Measurements from ENCODE around the gene PPIF.

Gene PPIF

DNA sequence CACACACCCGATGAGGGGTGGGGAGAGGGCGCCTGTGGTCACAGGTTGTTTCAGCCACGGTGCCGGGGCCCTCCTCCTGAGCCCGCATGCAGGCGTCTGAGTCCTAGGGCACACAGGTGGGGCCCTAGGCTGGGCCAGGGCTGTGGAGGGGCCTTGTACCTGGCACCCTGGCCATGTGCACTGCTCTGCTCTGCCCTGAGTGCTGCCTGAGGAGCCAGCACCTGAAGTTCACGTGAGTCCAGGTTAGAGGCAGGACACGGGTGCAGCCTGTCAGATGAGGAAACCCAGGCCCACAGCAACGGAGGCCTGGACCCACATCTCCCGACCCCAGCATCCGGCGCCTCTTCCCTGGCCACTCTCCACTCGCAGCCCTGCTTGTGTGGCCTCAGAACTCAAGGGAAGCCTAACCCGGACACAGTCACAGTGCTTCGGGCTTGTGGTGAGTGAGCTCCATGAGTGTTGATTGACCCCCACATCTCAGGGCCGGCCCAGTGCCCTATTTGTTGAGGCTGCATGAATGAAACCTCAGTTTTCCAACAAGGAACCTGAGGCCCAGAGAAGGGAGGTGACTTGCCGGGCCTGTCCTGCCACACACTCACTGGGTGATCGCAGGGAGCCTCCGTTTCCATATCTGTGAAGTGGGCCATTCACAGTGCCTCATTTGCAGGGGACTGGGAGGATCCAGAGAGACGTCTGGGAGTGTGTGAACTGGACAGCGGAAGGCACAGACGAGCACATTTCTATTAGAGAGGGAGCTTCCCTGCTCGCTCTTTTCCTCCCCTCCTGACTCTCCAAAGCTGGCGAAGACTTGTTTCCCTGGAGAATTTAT, 39.6 kb downstream of the PPIF start:
- Histone ChIP-seq H3K4me1 (ENCODE audit: control insufficient read depth, low read length) (peaks cover 6% of the 10 kb centered on the region), H3F3A (ENCODE audit: control insufficient read depth, insufficient read depth) (no peaks in the 10 kb centered on the region), H3K4me2 (ENCODE audit: low read length) (no peak overlapping the region), H3K79me2 (ENCODE audit: control insufficient read depth, low read length) (no peaks in the 10 kb centered on the region), H3K9me3 (ENCODE audit: control insufficient read depth, insufficient read depth, low read length) (no peaks in the 10 kb centered on the region), H3K4me3 (ENCODE audit: low read length) (no peak overlapping the region), H3K9me2 (replicated peaks; ENCODE audit: control insufficient read depth, low read length) (no peaks in the 10 kb centered on the region), H4K20me1 (ENCODE audit: control insufficient read depth, insufficient read depth, low read depth, low read length) (no peaks in the 10 kb centered on the region), H3K27me3 (ENCODE audit: control insufficient read depth, low read length) (no peaks in the 10 kb centered on the region), H3K36me3 (ENCODE audit: control insufficient read depth, low read length) (no peaks in the 10 kb centered on the region), H3K27ac (ENCODE audit: low read depth, low read length) (no peak overlapping the region)
- TF ChIP-seq, protein P1, sequence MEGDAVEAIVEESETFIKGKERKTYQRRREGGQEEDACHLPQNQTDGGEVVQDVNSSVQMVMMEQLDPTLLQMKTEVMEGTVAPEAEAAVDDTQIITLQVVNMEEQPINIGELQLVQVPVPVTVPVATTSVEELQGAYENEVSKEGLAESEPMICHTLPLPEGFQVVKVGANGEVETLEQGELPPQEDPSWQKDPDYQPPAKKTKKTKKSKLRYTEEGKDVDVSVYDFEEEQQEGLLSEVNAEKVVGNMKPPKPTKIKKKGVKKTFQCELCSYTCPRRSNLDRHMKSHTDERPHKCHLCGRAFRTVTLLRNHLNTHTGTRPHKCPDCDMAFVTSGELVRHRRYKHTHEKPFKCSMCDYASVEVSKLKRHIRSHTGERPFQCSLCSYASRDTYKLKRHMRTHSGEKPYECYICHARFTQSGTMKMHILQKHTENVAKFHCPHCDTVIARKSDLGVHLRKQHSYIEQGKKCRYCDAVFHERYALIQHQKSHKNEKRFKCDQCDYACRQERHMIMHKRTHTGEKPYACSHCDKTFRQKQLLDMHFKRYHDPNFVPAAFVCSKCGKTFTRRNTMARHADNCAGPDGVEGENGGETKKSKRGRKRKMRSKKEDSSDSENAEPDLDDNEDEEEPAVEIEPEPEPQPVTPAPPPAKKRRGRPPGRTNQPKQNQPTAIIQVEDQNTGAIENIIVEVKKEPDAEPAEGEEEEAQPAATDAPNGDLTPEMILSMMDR (IDR thresholded peaks at IDR 0.05; ENCODE audit: low read depth, low read length, poor library complexity, severe bottlenecking): no peak
- no peak for TF ChIP-seq EZH2phosphoT487 (IDR thresholded peaks at IDR 0.05; ENCODE audit: borderline replicate concordance, low read length)

DNA sequence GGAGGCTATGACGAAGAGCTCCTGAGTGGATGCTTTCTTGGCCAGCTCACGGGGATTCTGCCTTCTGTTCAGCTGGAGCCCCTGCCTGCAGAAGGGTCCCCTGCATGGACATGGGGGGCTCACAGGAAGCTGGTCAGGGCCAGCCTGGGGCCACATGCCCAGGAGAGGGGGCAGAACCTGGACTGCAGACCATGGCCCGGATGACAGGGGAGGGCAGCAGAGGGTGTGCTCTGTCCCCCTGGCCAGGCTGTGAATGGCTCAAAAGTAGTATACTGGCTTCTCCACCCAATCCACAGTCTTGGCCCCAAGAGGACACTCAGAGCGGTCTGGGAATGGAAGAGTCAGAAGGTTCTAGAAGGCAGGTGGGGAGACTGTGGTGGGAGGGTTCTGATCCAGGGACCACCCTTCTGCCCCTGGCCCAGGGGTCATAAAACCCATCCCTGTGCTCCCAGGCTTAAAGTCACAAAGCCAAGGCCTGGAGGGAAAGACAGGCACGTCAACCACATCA, 40.3 kb downstream of the PPIF start:
- Histone ChIP-seq H4K20me1 (ENCODE audit: control insufficient read depth, insufficient read depth, low read depth, low read length) (no peaks in the 10 kb centered on the region), H3K9me3 (ENCODE audit: control insufficient read depth, insufficient read depth, low read length) (no peaks in the 10 kb centered on the region), H3K36me3 (ENCODE audit: control insufficient read depth, low read length) (no peaks in the 10 kb centered on the region), H3K27me3 (ENCODE audit: control insufficient read depth, low read length) (no peaks in the 10 kb centered on the region), H3K79me2 (ENCODE audit: control insufficient read depth, low read length) (no peaks in the 10 kb centered on the region), H3K27ac (ENCODE audit: low read depth, low read length) (no peak overlapping the region), H3K4me1 (ENCODE audit: control insufficient read depth, low read length) (peaks cover 6% of the 10 kb centered on the region), H3K4me3 (ENCODE audit: low read length) (no peak overlapping the region), H3K9me2 (replicated peaks; ENCODE audit: control insufficient read depth, low read length) (no peaks in the 10 kb centered on the region), H3F3A (ENCODE audit: control insufficient read depth, insufficient read depth) (no peaks in the 10 kb centered on the region), H3K4me2 (ENCODE audit: low read length) (no peak overlapping the region)
- TF ChIP-seq EZH2phosphoT487 (IDR thresholded peaks at IDR 0.05; ENCODE audit: borderline replicate concordance, low read length): no peak
- TF ChIP-seq, protein P1 (IDR thresholded peaks at IDR 0.05; ENCODE audit: low read depth, low read length, poor library complexity, severe bottlenecking): no peak

DNA sequence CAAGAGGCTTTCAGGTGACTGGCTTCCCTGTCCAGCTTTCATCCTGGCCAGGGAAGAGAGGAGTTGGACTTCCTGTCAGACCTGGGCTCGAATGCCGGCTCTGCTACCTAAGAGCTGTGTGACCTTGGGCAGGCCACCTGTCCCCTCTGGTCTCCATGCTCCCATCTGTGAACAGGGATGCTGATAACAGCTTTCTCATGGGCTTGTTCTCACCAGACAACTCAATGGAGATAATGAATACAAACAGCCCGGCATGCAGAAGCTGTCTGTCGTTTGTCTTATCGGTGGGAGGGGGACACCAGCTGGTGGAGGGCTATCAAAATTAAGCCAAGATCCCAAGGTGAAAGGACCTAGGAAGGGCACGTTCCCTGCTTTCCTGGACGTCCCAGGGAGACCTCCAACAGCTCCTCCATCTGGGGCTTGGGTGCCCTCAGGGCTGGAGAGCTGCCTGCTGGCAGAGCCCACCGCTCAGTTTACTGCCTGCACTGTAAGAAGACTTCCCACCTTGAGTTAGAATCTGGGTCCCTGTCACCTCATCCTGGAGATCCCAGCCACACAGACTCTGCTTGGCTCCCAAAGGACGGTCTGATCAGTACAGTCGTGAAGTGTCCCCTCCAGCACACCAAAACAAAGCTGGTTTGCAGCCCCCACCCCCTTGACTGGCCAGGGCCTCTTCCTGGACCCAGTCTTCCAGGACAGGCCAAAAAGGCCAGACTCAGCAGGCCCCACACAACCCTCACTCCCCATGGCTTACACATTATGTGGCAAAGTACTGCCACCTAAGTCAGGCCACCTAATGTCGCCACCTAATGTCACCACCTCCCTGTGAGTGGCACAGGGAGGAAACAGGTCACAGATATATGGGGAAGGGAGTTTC, 40.9 kb downstream of the PPIF start:
- Histone ChIP-seq H3K4me2 (ENCODE audit: low read length) (no peak overlapping the region), H3K4me3 (ENCODE audit: low read length) (no peak overlapping the region), H4K20me1 (ENCODE audit: control insufficient read depth, insufficient read depth, low read depth, low read length) (no peaks in the 10 kb centered on the region), H3K9me3 (ENCODE audit: control insufficient read depth, insufficient read depth, low read length) (no peaks in the 10 kb centered on the region), H3K4me1 (ENCODE audit: control insufficient read depth, low read length) (peaks cover 6% of the 10 kb centered on the region), H3K9me2 (replicated peaks; ENCODE audit: control insufficient read depth, low read length) (no peaks in the 10 kb centered on the region), H3F3A (ENCODE audit: control insufficient read depth, insufficient read depth) (no peaks in the 10 kb centered on the region), H3K27me3 (ENCODE audit: control insufficient read depth, low read length) (peaks cover 3% of the 10 kb centered on the region; the same call in 1 of the 2 replicates), H3K27ac (ENCODE audit: low read depth, low read length) (no peak overlapping the region), H3K79me2 (ENCODE audit: control insufficient read depth, low read length) (no peaks in the 10 kb centered on the region), H3K36me3 (ENCODE audit: control insufficient read depth, low read length) (no peaks in the 10 kb centered on the region)
- no peak for TF ChIP-seq EZH2phosphoT487 (IDR thresholded peaks at IDR 0.05; ENCODE audit: borderline replicate concordance, low read length)
- TF ChIP-seq, protein P1 (IDR thresholded peaks at IDR 0.05; ENCODE audit: low read depth, low read length, poor library complexity, severe bottlenecking): no peak
